Measurements from ENCODE around the gene SYCP2L. TPM values are rescaled to one million over a fixed set of nuclear protein-coding genes. Genes with fewer than 3 reads are reported as not detected.

Gene SYCP2L
- total and polyA plus RNA-seq, 2 of the 8 experiments (the other 6 are each of a cell fraction or from before 2014, with no cell fraction given), result 1.7 to 4.2 TPM

DNA sequence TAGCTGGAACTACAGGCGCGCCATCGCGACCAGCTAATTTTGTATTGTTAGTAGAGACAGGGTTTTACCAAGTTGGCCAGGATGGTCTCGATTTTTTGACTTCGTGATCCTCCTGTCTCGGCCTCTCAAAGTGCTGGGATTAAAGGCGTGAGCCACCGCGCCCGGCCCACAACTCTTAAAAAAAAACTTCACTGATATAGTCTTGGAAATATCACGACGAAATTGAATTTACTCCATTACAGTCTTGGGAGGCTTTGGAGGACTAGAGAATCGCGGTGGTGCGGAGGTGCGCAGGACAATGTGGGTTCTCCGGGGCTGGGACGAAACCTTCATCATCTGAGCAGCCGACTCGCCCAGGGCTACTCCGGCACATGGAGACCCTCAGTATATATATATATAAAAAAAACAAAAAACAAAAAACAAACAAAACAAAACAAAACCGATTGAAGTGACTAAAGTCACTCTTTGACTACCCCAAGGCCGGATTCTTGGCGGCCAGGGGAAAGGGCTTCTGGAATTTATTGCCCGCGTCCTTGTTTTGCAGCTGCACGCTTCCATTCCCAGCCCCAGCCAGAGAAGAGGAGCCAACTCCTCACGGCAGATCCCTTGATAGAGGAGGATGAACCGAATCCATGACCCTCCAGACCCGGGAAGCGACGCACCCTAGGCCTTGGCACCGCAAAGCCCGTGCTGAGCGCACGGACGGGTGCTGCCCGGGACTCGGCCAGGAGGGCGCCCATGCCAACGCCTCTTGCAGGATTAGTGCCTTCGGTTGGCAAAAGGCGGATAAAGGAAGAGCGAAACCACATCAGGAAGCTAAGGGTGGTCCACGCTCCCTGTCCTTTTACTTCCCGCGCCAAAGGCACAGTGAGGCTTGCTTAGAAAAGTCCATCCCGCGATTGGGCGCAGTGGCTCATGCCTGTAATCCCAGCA lies 3.3 kb upstream of the SYCP2L start:
- H3K79me2 ChIP-seq (ENCODE audit: control insufficient read depth in 1 of 2, insufficient read depth in 2 of 2, low read length in 2 of 2), result no peaks in the 10 kb centered on the region
- no peaks in the 10 kb centered on the region for H3K9me3 ChIP-seq (ENCODE audit: insufficient read depth in 2 of 2, low read depth in 1 of 2, low read length in 1 of 2)
- H4K91ac ChIP-seq (replicated peaks; ENCODE audit: insufficient read length, low read length), result no peak overlapping the region
- H3K4me3 ChIP-seq (ENCODE audit: extremely low read depth in 1 of 4, insufficient read depth in 2 of 4, low read depth in 3 of 4, low read length in 4 of 4), result peak overlapping the region; percentile 50 to 72 (median 60); a peak in 7 of 8 replicates
- no peaks in the 10 kb centered on the region for H3K79me1 ChIP-seq (ENCODE audit: low read depth, low read length)
- POLR2A ChIA-PET (ENCODE audit: partially characterized antibody), result no interaction called here
- H3K18ac ChIP-seq (ENCODE audit: extremely low read depth, low read length), result no peak overlapping the region
- H3K9ac ChIP-seq (replicated peaks in 1 of 4; ENCODE audit: extremely low read depth in 1 of 4, low read depth in 3 of 4, low read length in 3 of 4), result no peak overlapping the region; a peak in 2 of 7 replicates
- no peak overlapping the region for H2BK5ac ChIP-seq (ENCODE audit: low read depth, low read length)
- peaks cover 21 to 63% (median 52%) of the 10 kb centered on the region in 4 experiments for H3K27me3 ChIP-seq (replicated peaks in 1 of 4; ENCODE audit: control insufficient read depth in 3 of 4, extremely low read depth in 1 of 4, insufficient read depth in 3 of 4, low read length in 3 of 4)
- H3K14ac ChIP-seq (ENCODE audit: insufficient read length), result no peak overlapping the region
- no peak overlapping the region for H2AK5ac ChIP-seq (ENCODE audit: low read depth, low read length)
- no peak overlapping the region for H3K27ac ChIP-seq (ENCODE audit: low read depth, low read length)
- FAIRE-seq (no peak), DNase-seq (ENCODE audit: low read depth in 1 of 2, low spot score in 2 of 2) (peak in 1 of 2 experiments; percentile 63)
- H3K23me2 ChIP-seq (ENCODE audit: low read depth, low read length), result peaks cover 17% of the 10 kb centered on the region
- H2BK20ac ChIP-seq (ENCODE audit: low read length), result no peak overlapping the region
- H4K5ac ChIP-seq (ENCODE audit: insufficient read length, low read depth, low read length), result no peak overlapping the region
- no peak overlapping the region for H3K4ac ChIP-seq (replicated peaks; ENCODE audit: insufficient read length, low read depth, low read length)
- H2BK15ac ChIP-seq (ENCODE audit: low read length), result no peak overlapping the region
- peak overlapping the region; percentile 11; the same call in 1 of the 2 replicates for H2BK12ac ChIP-seq (ENCODE audit: low read depth, low read length)
- H4K20me1 ChIP-seq (replicated peaks in 1 of 2; ENCODE audit: control insufficient read depth in 1 of 2, insufficient read depth in 2 of 2, low read length in 2 of 2), result no peaks in the 10 kb centered on the region
- no peak overlapping the region for H2BK120ac ChIP-seq (replicated peaks; ENCODE audit: low read depth, low read length)
- H2AFZ ChIP-seq (ENCODE audit: low read length), result peak overlapping the region; percentile 72
- CTCF ChIA-PET (ENCODE audit: partially characterized antibody), result no interaction called here
- no peak overlapping the region for H3K56ac ChIP-seq (replicated peaks; ENCODE audit: insufficient read length, low read depth, low read length)
- peak overlapping the region; percentile 80 to 98 for H3K4me2 ChIP-seq (ENCODE audit: insufficient read depth in 1 of 2, low read depth in 2 of 2, low read length in 2 of 2)
- WGBS, 2 experiments (ENCODE audit: extremely low coverage in 1 of 2, insufficient coverage in 1 of 2, insufficient read length in 1 of 2, insufficient replicate concordance in 2 of 2, low coverage in 1 of 2, low lambda C conversion rate in 2 of 2, missing lambda C conversion rate in 1 of 2), result 6% methylated on average over 51 of the region's 51 CpGs; no CpG with 5 or more reads in 1 of the 2 experiments
- H3K23ac ChIP-seq (ENCODE audit: insufficient read length), result no peak overlapping the region
- no peaks in the 10 kb centered on the region for H3K36me3 ChIP-seq (ENCODE audit: control insufficient read depth in 2 of 4, insufficient read depth in 4 of 4, low read length in 3 of 4)
- H3K4me1 ChIP-seq (replicated peaks in 1 of 4; ENCODE audit: control insufficient read depth in 3 of 4, insufficient read depth in 4 of 4, low read length in 3 of 4), result no peaks in the 10 kb centered on the region; a peak in 1 of 7 replicates
- H4K8ac ChIP-seq (ENCODE audit: extremely low read depth, insufficient read depth, low read length), result 0 out of 2 replicates have a peak overlapping the region, but pooled peaks have one; percentile 8
- TF ChIP-seq FOSL1 (IDR thresholded peaks at IDR 0.05; ENCODE audit: insufficient read depth, low read depth, low read length) (no peak), SUZ12 (IDR thresholded peaks at IDR 0.05; ENCODE audit: low read length) (peak; percentile 77; the same call in 1 of the 2 replicates), ZNF274 (IDR thresholded peaks at IDR 0.05; ENCODE audit: borderline replicate concordance, extremely low read depth, low read length) (no peak), SP1 (IDR thresholded peaks at IDR 0.05; ENCODE audit: low read depth, low read length) (no peak), CHD2 (IDR thresholded peaks at IDR 0.05; ENCODE audit: low read length) (no peak), ATF2 (IDR thresholded peaks at IDR 0.05; ENCODE audit: low read length) (no peak), BRCA1 (IDR thresholded peaks at IDR 0.05; ENCODE audit: low read depth, low read length) (no peak), ASH2L (IDR thresholded peaks at IDR 0.05; ENCODE audit: low read length) (no peak), BCL11A (IDR thresholded peaks at IDR 0.05; ENCODE audit: low read depth in 2 of 2, low read length in 2 of 2) (no peak), SAP30 (IDR thresholded peaks at IDR 0.05; ENCODE audit: insufficient read depth, insufficient replicate concordance, low read length) (no peak), POLR2A (IDR thresholded peaks at IDR 0.05; ENCODE audit: control extremely low read depth in 1 of 2, low read depth in 2 of 2, low read length in 2 of 2) (no peak)
